GM21381 (cell line): ENCODE data around the gene HIVEP1.
A peak's percentile ranks its signal among the peaks of the same experiment; 100 is the strongest.

ENCODE experiments used
- ATAC-seq: cut with Tn5 transposase; IDR thresholded peaks from one replicate; pipeline ENCODE4 v1.9.1; 2021; ENCODE audit warnings: mild to moderate bottlenecking, moderate library complexity; ENCODE audit not compliant: unreplicated experiment

The HIVEP1 gene

GRCh38 chr6:11992086-11992485, 20.0 kb upstream of the HIVEP1 start:
- no peak for ATAC-seq

GRCh38 chr6:11994875-11995461, 17.1 kb upstream of the HIVEP1 start:
- ATAC-seq = no peak

- ATAC-seq = no peak
Measured at GRCh38 chr6:11996751-11997150, 15.4 kb upstream of the HIVEP1 start.

GRCh38 chr6:11999246-11999645, 12.9 kb upstream of the HIVEP1 start:
- ATAC-seq = no peak

- no peak for ATAC-seq
Measured at GRCh38 chr6:12000174-12000573, 11.9 kb upstream of the HIVEP1 start.

- ATAC-seq = no peak
Measured at GRCh38 chr6:12001004-12001705, 11.0 kb upstream of the HIVEP1 start.

- ATAC-seq = no peak
Measured at GRCh38 chr6:12001706-12002435, 10.2 kb upstream of the HIVEP1 start.

- ATAC-seq = no peak
Measured at GRCh38 chr6:12007473-12007872, 4.6 kb upstream of the HIVEP1 start.

- ATAC-seq = no peak
Measured at GRCh38 chr6:12007887-12008286, 4.2 kb upstream of the HIVEP1 start.

- peak; percentile 27 for ATAC-seq
Measured at GRCh38 chr6:12008366-12009179, 3.5 kb upstream of the HIVEP1 start.

GRCh38 chr6:12009180-12009685, 2.9 kb upstream of the HIVEP1 start:
- no peak for ATAC-seq

GRCh38 chr6:12009876-12010634, 2.1 kb upstream of the HIVEP1 start:
- no peak for ATAC-seq

GRCh38 chr6:12010635-12011275, 1.4 kb upstream of the HIVEP1 start:
- peak; percentile 32 for ATAC-seq

- peak; percentile 61 for ATAC-seq
Measured at GRCh38 chr6:12011276-12012037, 655 bp upstream of the HIVEP1 start.

- no peak for ATAC-seq
Measured at GRCh38 chr6:12012558-12013306, 620 bp downstream of the HIVEP1 start.

- no peak for ATAC-seq
Measured at GRCh38 chr6:12013307-12013719, 1.2 kb downstream of the HIVEP1 start.

GRCh38 chr6:12014027-12014872, 2.1 kb downstream of the HIVEP1 start:
- no peak for ATAC-seq

GRCh38 chr6:12014873-12015149, 2.7 kb downstream of the HIVEP1 start:
- no peak for ATAC-seq
